Measurements from ENCODE around the gene PALMD.

The PALMD gene

DNA sequence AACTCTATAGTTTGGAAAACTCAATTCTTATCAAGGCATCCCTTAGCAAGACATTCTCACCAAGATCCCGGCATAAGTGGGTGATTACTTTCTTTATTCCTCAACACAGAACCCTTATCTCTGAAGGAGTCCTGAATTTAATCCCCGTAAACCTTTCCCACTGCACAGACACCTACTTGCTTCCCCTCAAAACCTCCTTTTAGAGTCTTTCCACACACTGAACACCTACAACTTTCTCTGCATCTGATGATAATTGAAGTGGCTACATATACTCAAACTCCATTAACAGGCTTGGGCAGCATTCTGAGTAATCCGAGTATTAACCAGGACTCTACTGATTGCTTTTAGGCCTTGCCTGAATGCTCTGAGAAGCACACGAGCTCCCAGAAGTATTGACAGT is 23.5 kb downstream of the PALMD start:
- Histone ChIP-seq H3K9ac (ENCODE audit: low read length) (no peak overlapping the region), H2AFZ (ENCODE audit: low read length) (no peak overlapping the region), H3K27ac (ENCODE audit: low read length) (no peak overlapping the region), H3K79me2 (ENCODE audit: low read length) (no peaks in the 10 kb centered on the region), H3K4me1 (ENCODE audit: low read length) (no peaks in the 10 kb centered on the region), H3K27me3 (replicated peaks; ENCODE audit: insufficient read depth, low read length) (no peaks in the 10 kb centered on the region), H3K36me3 (replicated peaks; ENCODE audit: insufficient read depth, low read length) (no peaks in the 10 kb centered on the region), H3F3A (ENCODE audit: insufficient read depth, low read length) (no peaks in the 10 kb centered on the region), H3K4me3 (ENCODE audit: low read length) (no peak overlapping the region), H4K20me1 (ENCODE audit: insufficient read depth, low read length) (no peaks in the 10 kb centered on the region), H3K9me2 (replicated peaks; ENCODE audit: insufficient read depth, low read length) (no peaks in the 10 kb centered on the region), H3K9me3 (replicated peaks; ENCODE audit: insufficient read depth, low read length) (no peaks in the 10 kb centered on the region), H3K4me2 (ENCODE audit: low read depth, low read length) (no peak overlapping the region)
- TF ChIP-seq, protein P1, sequence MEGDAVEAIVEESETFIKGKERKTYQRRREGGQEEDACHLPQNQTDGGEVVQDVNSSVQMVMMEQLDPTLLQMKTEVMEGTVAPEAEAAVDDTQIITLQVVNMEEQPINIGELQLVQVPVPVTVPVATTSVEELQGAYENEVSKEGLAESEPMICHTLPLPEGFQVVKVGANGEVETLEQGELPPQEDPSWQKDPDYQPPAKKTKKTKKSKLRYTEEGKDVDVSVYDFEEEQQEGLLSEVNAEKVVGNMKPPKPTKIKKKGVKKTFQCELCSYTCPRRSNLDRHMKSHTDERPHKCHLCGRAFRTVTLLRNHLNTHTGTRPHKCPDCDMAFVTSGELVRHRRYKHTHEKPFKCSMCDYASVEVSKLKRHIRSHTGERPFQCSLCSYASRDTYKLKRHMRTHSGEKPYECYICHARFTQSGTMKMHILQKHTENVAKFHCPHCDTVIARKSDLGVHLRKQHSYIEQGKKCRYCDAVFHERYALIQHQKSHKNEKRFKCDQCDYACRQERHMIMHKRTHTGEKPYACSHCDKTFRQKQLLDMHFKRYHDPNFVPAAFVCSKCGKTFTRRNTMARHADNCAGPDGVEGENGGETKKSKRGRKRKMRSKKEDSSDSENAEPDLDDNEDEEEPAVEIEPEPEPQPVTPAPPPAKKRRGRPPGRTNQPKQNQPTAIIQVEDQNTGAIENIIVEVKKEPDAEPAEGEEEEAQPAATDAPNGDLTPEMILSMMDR (IDR thresholded peaks at IDR 0.05; ENCODE audit: low read length) = no peak
- TF ChIP-seq EZH2phosphoT487 (IDR thresholded peaks at IDR 0.05; ENCODE audit: low read length) = no peak
- no peak for TF ChIP-seq EZH2 (optimal IDR thresholded peaks at IDR 0.05; ENCODE audit: low read depth, low read length)
- DNase-seq = no peak

DNA sequence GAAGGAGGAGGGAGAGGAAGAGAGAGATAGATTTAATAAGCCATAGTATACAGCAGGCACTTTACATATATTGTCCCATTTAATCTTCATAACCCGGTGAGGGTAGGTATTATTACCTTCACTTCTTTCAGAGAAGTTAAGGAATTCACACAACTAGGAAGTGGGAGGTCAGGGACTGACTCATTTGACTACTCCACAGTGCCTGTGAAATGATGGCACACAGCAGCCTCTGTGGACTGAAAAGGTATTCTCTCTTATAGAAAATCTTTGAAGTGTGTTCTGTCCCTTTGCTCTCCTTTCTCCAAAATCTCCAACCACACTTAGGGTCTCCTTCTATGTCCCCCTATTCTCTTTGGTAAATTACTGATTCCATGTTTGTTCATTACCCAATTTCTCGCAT is 23.9 kb downstream of the PALMD start:
- TF ChIP-seq EZH2phosphoT487 (IDR thresholded peaks at IDR 0.05; ENCODE audit: low read length) (no peak), EZH2 (optimal IDR thresholded peaks at IDR 0.05; ENCODE audit: low read depth, low read length) (no peak)
- TF ChIP-seq, protein P1 (IDR thresholded peaks at IDR 0.05; ENCODE audit: low read length) = no peak
- H3F3A ChIP-seq (ENCODE audit: insufficient read depth, low read length) = no peaks in the 10 kb centered on the region
- no peaks in the 10 kb centered on the region for H3K36me3 ChIP-seq (replicated peaks; ENCODE audit: insufficient read depth, low read length)
- no peak overlapping the region for H3K27ac ChIP-seq (ENCODE audit: low read length)
- H3K4me3 ChIP-seq (ENCODE audit: low read length) = no peak overlapping the region
- H3K9ac ChIP-seq (ENCODE audit: low read length) = no peak overlapping the region
- no peaks in the 10 kb centered on the region for H3K79me2 ChIP-seq (ENCODE audit: low read length)
- no peaks in the 10 kb centered on the region for H3K9me2 ChIP-seq (replicated peaks; ENCODE audit: insufficient read depth, low read length)
- no peaks in the 10 kb centered on the region for H4K20me1 ChIP-seq (ENCODE audit: insufficient read depth, low read length)
- no peak overlapping the region for H2AFZ ChIP-seq (ENCODE audit: low read length)
- H3K4me2 ChIP-seq (ENCODE audit: low read depth, low read length) = no peak overlapping the region
- no peaks in the 10 kb centered on the region for H3K4me1 ChIP-seq (ENCODE audit: low read length)
- H3K27me3 ChIP-seq (replicated peaks; ENCODE audit: insufficient read depth, low read length) = no peaks in the 10 kb centered on the region
- no peak for DNase-seq
- H3K9me3 ChIP-seq (replicated peaks; ENCODE audit: insufficient read depth, low read length) = no peaks in the 10 kb centered on the region

DNA sequence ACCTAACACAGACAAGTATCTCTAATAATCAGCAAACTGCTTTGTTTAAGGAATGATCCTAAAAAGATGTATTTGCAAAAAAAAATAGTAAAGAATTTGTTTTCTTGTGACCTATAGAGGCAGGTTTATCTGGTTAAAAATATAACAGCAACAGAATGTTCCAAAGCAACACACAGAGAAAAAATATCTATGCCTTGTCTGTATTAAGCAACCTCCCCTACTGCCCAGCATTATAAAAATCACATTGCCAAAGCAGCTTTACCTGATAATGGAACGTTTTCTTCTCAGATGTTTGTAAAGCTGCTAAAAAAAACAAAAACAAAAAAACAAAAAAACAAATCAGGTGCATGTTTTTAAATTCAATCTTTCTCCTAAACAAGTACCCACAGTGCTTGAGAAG is 24.7 kb downstream of the PALMD start:
- H3K9me3 ChIP-seq (replicated peaks; ENCODE audit: insufficient read depth, low read length) = no peaks in the 10 kb centered on the region
- no peak overlapping the region for H3K4me3 ChIP-seq (ENCODE audit: low read length)
- H3K4me1 ChIP-seq (ENCODE audit: low read length) = no peaks in the 10 kb centered on the region
- no peaks in the 10 kb centered on the region for H3K79me2 ChIP-seq (ENCODE audit: low read length)
- no peaks in the 10 kb centered on the region for H3K9me2 ChIP-seq (replicated peaks; ENCODE audit: insufficient read depth, low read length)
- no peak overlapping the region for H3K27ac ChIP-seq (ENCODE audit: low read length)
- no peak overlapping the region for H3K4me2 ChIP-seq (ENCODE audit: low read depth, low read length)
- H3F3A ChIP-seq (ENCODE audit: insufficient read depth, low read length) = no peaks in the 10 kb centered on the region
- DNase-seq = no peak
- H2AFZ ChIP-seq (ENCODE audit: low read length) = no peak overlapping the region
- no peaks in the 10 kb centered on the region for H4K20me1 ChIP-seq (ENCODE audit: insufficient read depth, low read length)
- H3K36me3 ChIP-seq (replicated peaks; ENCODE audit: insufficient read depth, low read length) = no peaks in the 10 kb centered on the region
- no peaks in the 10 kb centered on the region for H3K27me3 ChIP-seq (replicated peaks; ENCODE audit: insufficient read depth, low read length)
- no peak overlapping the region for H3K9ac ChIP-seq (ENCODE audit: low read length)
- TF ChIP-seq EZH2 (optimal IDR thresholded peaks at IDR 0.05; ENCODE audit: low read depth, low read length) (no peak), EZH2phosphoT487 (IDR thresholded peaks at IDR 0.05; ENCODE audit: low read length) (no peak)
- TF ChIP-seq, protein P1 (IDR thresholded peaks at IDR 0.05; ENCODE audit: low read length) = no peak
